Fibroblast of pulmonary artery (primary cell): ENCODE measurements around the gene CNTNAP5.

Experiments used
- DNase-seq: peaks from one replicate; pipeline ENCODE4 v3.0.0-alpha.2; 2010; ENCODE audit warnings: low read depth
- H3K4me3 ChIP-seq: replicated peaks from 2 replicates; pipeline ENCODE4 v1.5.1; 2011; ENCODE audit warnings: low read depth, mild to moderate bottlenecking, control low read depth, low read length, moderate library complexity
- CTCF ChIP-seq: IDR thresholded peaks from 2 replicates; pipeline ENCODE4 v1.5.1; 2011; ENCODE audit warnings: mild to moderate bottlenecking, control low read depth, low read length, inconsistent platforms; ENCODE audit errors: missing control alignments

CNTNAP5 gene

GRCh38 chr2:124835331-124835730 is 810.2 kb downstream of the CNTNAP5 start:
- no peak for TF ChIP-seq CTCF
- no peak for DNase-seq
- no peak overlapping the region for H3K4me3 ChIP-seq

- H3K4me3 ChIP-seq, result no peak overlapping the region
- no peak for TF ChIP-seq CTCF
- peak; percentile 46 for DNase-seq
Observed at GRCh38 chr2:124836416-124836815, 811.3 kb downstream of the CNTNAP5 start.

- no peak for TF ChIP-seq CTCF
- no peak for DNase-seq
- no peak overlapping the region for H3K4me3 ChIP-seq
Observed at GRCh38 chr2:124837496-124837895, 812.4 kb downstream of the CNTNAP5 start.

GRCh38 chr2:124838406-124838805 is 813.3 kb downstream of the CNTNAP5 start:
- peak; percentile 53 for DNase-seq
- no peak overlapping the region for H3K4me3 ChIP-seq
- TF ChIP-seq CTCF, result no peak

- TF ChIP-seq CTCF, result no peak
- no peak overlapping the region for H3K4me3 ChIP-seq
- no peak for DNase-seq
Observed at GRCh38 chr2:124867247-124867646, 842.2 kb downstream of the CNTNAP5 start.

GRCh38 chr2:124874219-124874618 is 849.1 kb downstream of the CNTNAP5 start:
- TF ChIP-seq CTCF, result no peak
- H3K4me3 ChIP-seq, result no peak overlapping the region
- DNase-seq, result peak; percentile 20

- no peak overlapping the region for H3K4me3 ChIP-seq
- DNase-seq, result no peak
- TF ChIP-seq CTCF, result no peak
Observed at GRCh38 chr2:124874676-124875075, 849.6 kb downstream of the CNTNAP5 start.
